Neural cell (in vitro differentiated cells): ENCODE results near the gene PRKG1. TPM values are rescaled to one million over a fixed set of nuclear protein-coding genes. Genes with fewer than 3 reads are reported as not detected.

Experiments used
- H2AFZ ChIP-seq: fragments of 200-600, 300-800 bp; sonication (generic), shearing (Covaris generic); 2 replicates; pipeline ENCODE4 v1.6.0; 2014; ENCODE audit warnings: low read depth, mild to moderate bottlenecking, antibody characterized with exemption, low read length, moderate library complexity
- H3F3A ChIP-seq: fragments of 200-600 bp; shearing (Covaris generic); 2 replicates; pipeline ENCODE4 v1.6.1; 2016; ENCODE audit warnings: mild to moderate bottlenecking, moderate library complexity, mixed read lengths, antibody characterized with exemption, low read length; ENCODE audit not compliant: insufficient read depth, poor library complexity, severe bottlenecking
- H3K27ac ChIP-seq: fragments of 200-600, 300-800 bp; sonication (generic), shearing (Covaris generic); 2 replicates; pipeline ENCODE4 v1.5.1; 2014; ENCODE audit warnings: mild to moderate bottlenecking, low read length, moderate library complexity
- H3K27me3 ChIP-seq: fragments of 300-800, 200-600 bp; sonication (generic), shearing (Covaris generic); 2 replicates; pipeline ENCODE4 v1.6.0; 2014; ENCODE audit warnings: mild to moderate bottlenecking, low read depth, low read length, moderate library complexity; ENCODE audit not compliant: insufficient read depth
- H3K36me3 ChIP-seq: fragments of 300-800, 200-600 bp; sonication (generic), shearing (Covaris generic); 2 replicates; pipeline ENCODE4 v1.5.1; 2014; ENCODE audit warnings: mild to moderate bottlenecking, antibody characterized with exemption, low read length, moderate library complexity; ENCODE audit not compliant: insufficient read depth
- H3K4me2 ChIP-seq: fragments of 300-800, 200-600 bp; sonication (generic), shearing (Covaris generic); 2 replicates; pipeline ENCODE4 v1.6.0; 2014; ENCODE audit warnings: mild to moderate bottlenecking, low read length
- H3K4me3 ChIP-seq: fragments of 300-800, 200-600 bp; sonication (generic), shearing (Covaris generic); 2 replicates; pipeline ENCODE4 v1.5.1; 2014; ENCODE audit warnings: mild to moderate bottlenecking, low read length, moderate library complexity
- H3K79me2 ChIP-seq: fragments of 200-600 bp; shearing (Covaris generic); replicated peaks from 2 replicates; pipeline ENCODE4 v1.6.0; 2014; ENCODE audit warnings: mild to moderate bottlenecking, low read length, moderate library complexity; ENCODE audit not compliant: insufficient read depth
- H3K9ac ChIP-seq: fragments of 300-800, 200-600 bp; sonication (generic), shearing (Covaris generic); 2 replicates; pipeline ENCODE4 v1.6.1; 2016; ENCODE audit warnings: mild to moderate bottlenecking, low read length, mixed read lengths
- H3K9me2 ChIP-seq: fragments of 200-600 bp; shearing (Covaris generic); 2 replicates; pipeline ENCODE4 v1.6.1; 2016; ENCODE audit warnings: mild to moderate bottlenecking, low read length, mixed read lengths; ENCODE audit not compliant: insufficient read depth
- H3K9me3 ChIP-seq: fragments of 200-600, 300-800 bp; sonication (generic), shearing (Covaris generic); 2 replicates; pipeline ENCODE4 v1.6.1; 2016; ENCODE audit warnings: mild to moderate bottlenecking, mixed run types, low read length, moderate library complexity, mixed read lengths
- H4K20me1 ChIP-seq: fragments of 200-600 bp; shearing (Covaris generic); 2 replicates; pipeline ENCODE4 v1.6.1; 2016; ENCODE audit warnings: mild to moderate bottlenecking, mixed run types; ENCODE audit not compliant: insufficient read depth
- CTCF ChIP-seq: fragments of 450-650 bp; IDR thresholded peaks from 2 replicates; pipeline ENCODE4 v1.5.1; 2014; ENCODE audit warnings: antibody characterized with exemption, mild to moderate bottlenecking, moderate library complexity; ENCODE audit not compliant: poor library complexity, severe bottlenecking
- EP300 ChIP-seq: fragments of 450-650 bp; conservative IDR thresholded peaks from 2 replicates; pipeline ENCODE4 v1.6.1; 2014; ENCODE audit warnings: antibody characterized with exemption, mild to moderate bottlenecking, moderate library complexity; ENCODE audit not compliant: poor library complexity, severe bottlenecking
- EZH2 ChIP-seq: fragments of 200-600, 300-800 bp; shearing (Covaris generic), sonication (generic); IDR thresholded peaks from 2 replicates; pipeline ENCODE4 v1.6.1; 2014; ENCODE audit warnings: antibody characterized with exemption, low read length, borderline replicate concordance, mild to moderate bottlenecking; ENCODE audit not compliant: insufficient read depth, poor library complexity, severe bottlenecking
- MXI1 ChIP-seq: fragments of 450-650 bp; conservative IDR thresholded peaks from 2 replicates; pipeline ENCODE4 v1.6.1; 2014; ENCODE audit warnings: antibody characterized with exemption, mild to moderate bottlenecking; ENCODE audit not compliant: poor library complexity, severe bottlenecking
- POLR2AphosphoS5 ChIP-seq: IDR thresholded peaks from 2 replicates; pipeline ENCODE4 v1.6.1; 2012
- RAD21 ChIP-seq: fragments of 450-650 bp; conservative IDR thresholded peaks from 2 replicates; pipeline ENCODE4 v1.6.1; 2014; ENCODE audit warnings: antibody characterized with exemption, mild to moderate bottlenecking, moderate library complexity
- SMC3 ChIP-seq: fragments of 450-650 bp; conservative IDR thresholded peaks from 2 replicates; pipeline ENCODE4 v1.6.1; 2014; ENCODE audit warnings: antibody characterized with exemption, mild to moderate bottlenecking, moderate library complexity; ENCODE audit not compliant: poor library complexity
- TAF1 ChIP-seq: IDR thresholded peaks from 2 replicates; pipeline ENCODE4 v1.6.1; 2012; ENCODE audit warnings: low read depth
- polyA plus RNA-seq: library from polyadenylated mRNA; depleted of rRNA; stranded (reverse); fragments of >200 nt; gene quantifications from 2 replicates; pipeline ENCODE4 v1.2.3, GENCODE V29; 2014
- TF ChIP-seq, protein P1 (sequence below): IDR thresholded peaks from 2 replicates; pipeline ENCODE4 v1.6.1; 2012; ENCODE audit warnings: borderline replicate concordance

PRKG1 gene
- polyA plus RNA-seq, 1 donor from 2014 or later: 2.2 TPM

- Histone ChIP-seq H3K27ac (no peak overlapping the region), H2AFZ (no peak overlapping the region)
- no peak for TF ChIP-seq RAD21
- TF ChIP-seq MXI1: no peak
- TF ChIP-seq EP300: no peak
- TF ChIP-seq EZH2: no peak
- no peak for TF ChIP-seq CTCF
- TF ChIP-seq SMC3: no peak
Observed at GRCh38 chr10:51382181-51382580, 307.9 kb downstream of the PRKG1 start.

DNA sequence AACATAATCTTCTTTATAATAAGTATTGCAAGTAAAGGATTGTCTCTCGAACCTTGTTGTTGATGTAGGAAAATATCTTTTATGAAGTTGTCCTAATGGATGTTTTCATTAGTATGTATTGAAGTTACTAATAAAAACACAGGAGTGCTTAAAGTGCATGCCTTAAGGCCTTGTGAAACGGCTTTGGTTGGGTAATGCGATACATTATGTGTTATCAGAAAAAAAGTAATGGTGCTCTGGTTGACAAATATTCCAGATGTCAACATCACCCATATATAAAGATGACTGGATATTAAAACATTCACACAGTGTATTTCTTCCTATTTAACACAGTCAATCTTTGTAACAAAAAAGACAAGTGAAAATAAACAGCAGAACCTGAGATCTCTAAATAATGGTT lies 310.7 kb downstream of the PRKG1 start:
- Histone ChIP-seq H3K9me3 (no peaks in the 10 kb centered on the region), H3K9me2 (no peaks in the 10 kb centered on the region), H4K20me1 (no peaks in the 10 kb centered on the region), H3K36me3 (no peaks in the 10 kb centered on the region), H3K27ac (no peak overlapping the region), H2AFZ (no peak overlapping the region), H3K27me3 (no peaks in the 10 kb centered on the region), H3F3A (no peaks in the 10 kb centered on the region), H3K79me2 (no peaks in the 10 kb centered on the region), H3K4me2 (no peak overlapping the region), H3K9ac (no peak overlapping the region), H3K4me3 (no peak overlapping the region)
- TF ChIP-seq MXI1: no peak
- TF ChIP-seq POLR2AphosphoS5: no peak
- TF ChIP-seq EZH2: no peak
- TF ChIP-seq CTCF: no peak
- TF ChIP-seq, protein P1, sequence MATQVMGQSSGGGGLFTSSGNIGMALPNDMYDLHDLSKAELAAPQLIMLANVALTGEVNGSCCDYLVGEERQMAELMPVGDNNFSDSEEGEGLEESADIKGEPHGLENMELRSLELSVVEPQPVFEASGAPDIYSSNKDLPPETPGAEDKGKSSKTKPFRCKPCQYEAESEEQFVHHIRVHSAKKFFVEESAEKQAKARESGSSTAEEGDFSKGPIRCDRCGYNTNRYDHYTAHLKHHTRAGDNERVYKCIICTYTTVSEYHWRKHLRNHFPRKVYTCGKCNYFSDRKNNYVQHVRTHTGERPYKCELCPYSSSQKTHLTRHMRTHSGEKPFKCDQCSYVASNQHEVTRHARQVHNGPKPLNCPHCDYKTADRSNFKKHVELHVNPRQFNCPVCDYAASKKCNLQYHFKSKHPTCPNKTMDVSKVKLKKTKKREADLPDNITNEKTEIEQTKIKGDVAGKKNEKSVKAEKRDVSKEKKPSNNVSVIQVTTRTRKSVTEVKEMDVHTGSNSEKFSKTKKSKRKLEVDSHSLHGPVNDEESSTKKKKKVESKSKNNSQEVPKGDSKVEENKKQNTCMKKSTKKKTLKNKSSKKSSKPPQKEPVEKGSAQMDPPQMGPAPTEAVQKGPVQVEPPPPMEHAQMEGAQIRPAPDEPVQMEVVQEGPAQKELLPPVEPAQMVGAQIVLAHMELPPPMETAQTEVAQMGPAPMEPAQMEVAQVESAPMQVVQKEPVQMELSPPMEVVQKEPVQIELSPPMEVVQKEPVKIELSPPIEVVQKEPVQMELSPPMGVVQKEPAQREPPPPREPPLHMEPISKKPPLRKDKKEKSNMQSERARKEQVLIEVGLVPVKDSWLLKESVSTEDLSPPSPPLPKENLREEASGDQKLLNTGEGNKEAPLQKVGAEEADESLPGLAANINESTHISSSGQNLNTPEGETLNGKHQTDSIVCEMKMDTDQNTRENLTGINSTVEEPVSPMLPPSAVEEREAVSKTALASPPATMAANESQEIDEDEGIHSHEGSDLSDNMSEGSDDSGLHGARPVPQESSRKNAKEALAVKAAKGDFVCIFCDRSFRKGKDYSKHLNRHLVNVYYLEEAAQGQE: no peak
- TF ChIP-seq TAF1: no peak
- no peak for TF ChIP-seq EP300
- TF ChIP-seq RAD21: no peak
- TF ChIP-seq SMC3: no peak

More at GRCh38 chr10:51382181-51382580, 307.9 kb downstream of the PRKG1 start:
- Histone ChIP-seq H3K4me2 (no peak overlapping the region), H3K9me3 (no peaks in the 10 kb centered on the region), H3K36me3 (no peaks in the 10 kb centered on the region), H4K20me1 (no peaks in the 10 kb centered on the region), H3K4me3 (no peak overlapping the region), H3K27me3 (no peaks in the 10 kb centered on the region), H3K79me2 (no peaks in the 10 kb centered on the region), H3K9ac (no peak overlapping the region), H3K9me2 (no peaks in the 10 kb centered on the region), H3F3A (no peaks in the 10 kb centered on the region)
